ENCODE data around the gene SLC22A4.

The SLC22A4 gene

GRCh38 chr5:132293992-132294727, at the start of gene SLC22A4:
Gene SLC22A4 (plus strand): TSS chr5:132294394. CDS start chr5:132294617, 223 bp downstream.
- peak within 1 kb of the TSS; percentile 93 for H3K27ac Mint-ChIP-seq
- H3K9me3 Mint-ChIP-seq: no peaks in the 10 kb centered on the region
- DNase-seq (ENCODE audit: low spot score in 2 of 2) (peak; percentile 71 to 91), ATAC-seq (peak; percentile 84)
- peaks cover 36% of the 10 kb centered on the region for H3K4me1 Mint-ChIP-seq
- peaks cover 10% of the 10 kb centered on the region for H3K36me3 Mint-ChIP-seq
- peak within 1 kb of the TSS; percentile 93 for H3K4me3 Mint-ChIP-seq

GRCh38 chr5:132245593-132245992, 48.6 kb upstream of the SLC22A4 start:
- no peaks in the 10 kb centered on the region for H3K36me3 Mint-ChIP-seq
- no peak overlapping the region for H3K27ac Mint-ChIP-seq
- ATAC-seq (no peak), DNase-seq (ENCODE audit: low spot score in 2 of 2) (no peak)
- H3K9me3 Mint-ChIP-seq: peaks cover 14% of the 10 kb centered on the region
- no peaks in the 10 kb centered on the region for H3K4me1 Mint-ChIP-seq
- no peak overlapping the region for H3K4me3 Mint-ChIP-seq

GRCh38 chr5:132246806-132247205, 47.4 kb upstream of the SLC22A4 start:
- H3K4me3 Mint-ChIP-seq: no peak overlapping the region

GRCh38 chr5:132250547-132250946, 43.6 kb upstream of the SLC22A4 start:
- Mint-ChIP-seq H3K4me1 (no peaks in the 10 kb centered on the region), H3K4me3 (no peak overlapping the region), H3K9me3 (peaks cover 3% of the 10 kb centered on the region), H3K27ac (no peak overlapping the region), H3K36me3 (no peaks in the 10 kb centered on the region)
- ATAC-seq (no peak), DNase-seq (ENCODE audit: low spot score in 2 of 2) (no peak)

More at GRCh38 chr5:132246806-132247205, 47.4 kb upstream of the SLC22A4 start:
- DNase-seq (ENCODE audit: low spot score in 2 of 2): no peak
- Mint-ChIP-seq H3K9me3 (peaks cover 14% of the 10 kb centered on the region), H3K27ac (no peak overlapping the region), H3K36me3 (no peaks in the 10 kb centered on the region), H3K4me1 (no peaks in the 10 kb centered on the region)
- no peak for ATAC-seq

- no peak for DNase-seq (ENCODE audit: low spot score in 2 of 2)
- H3K36me3 Mint-ChIP-seq: no peaks in the 10 kb centered on the region
- no peaks in the 10 kb centered on the region for H3K4me1 Mint-ChIP-seq
- ATAC-seq: no peak
- no peaks in the 10 kb centered on the region for H3K9me3 Mint-ChIP-seq
- H3K4me3 Mint-ChIP-seq: no peak overlapping the region
- H3K27ac Mint-ChIP-seq: no peak overlapping the region
Measured at GRCh38 chr5:132251220-132251725, 42.9 kb upstream of the SLC22A4 start.

- H3K4me3 Mint-ChIP-seq: no peak overlapping the region
- ATAC-seq (no peak), DNase-seq (ENCODE audit: low spot score in 2 of 2) (no peak)
- no peaks in the 10 kb centered on the region for H3K4me1 Mint-ChIP-seq
- no peak overlapping the region for H3K27ac Mint-ChIP-seq
- H3K9me3 Mint-ChIP-seq: no peaks in the 10 kb centered on the region
- H3K36me3 Mint-ChIP-seq: no peaks in the 10 kb centered on the region
Measured at GRCh38 chr5:132253008-132253441, 41.2 kb upstream of the SLC22A4 start.

- no peak overlapping the region for H3K27ac Mint-ChIP-seq
- no peaks in the 10 kb centered on the region for H3K4me1 Mint-ChIP-seq
- no peaks in the 10 kb centered on the region for H3K9me3 Mint-ChIP-seq
- no peak for ATAC-seq
- H3K4me3 Mint-ChIP-seq: no peak overlapping the region
- no peaks in the 10 kb centered on the region for H3K36me3 Mint-ChIP-seq
- DNase-seq (ENCODE audit: low spot score in 2 of 2): no peak
Measured at GRCh38 chr5:132253452-132254320, 40.5 kb upstream of the SLC22A4 start.

- Mint-ChIP-seq H3K27ac (no peak overlapping the region), H3K4me1 (no peaks in the 10 kb centered on the region), H3K36me3 (no peaks in the 10 kb centered on the region), H3K9me3 (no peaks in the 10 kb centered on the region), H3K4me3 (no peak overlapping the region)
- DNase-seq (ENCODE audit: low spot score in 2 of 2) (no peak), ATAC-seq (no peak)
Measured at GRCh38 chr5:132254321-132254977, 39.7 kb upstream of the SLC22A4 start.

- Mint-ChIP-seq H3K36me3 (no peaks in the 10 kb centered on the region), H3K27ac (no peak overlapping the region), H3K9me3 (no peaks in the 10 kb centered on the region), H3K4me1 (peaks cover 14% of the 10 kb centered on the region), H3K4me3 (peak overlapping the region; percentile 2)
- ATAC-seq (no peak), DNase-seq (ENCODE audit: low spot score in 2 of 2) (no peak)
Measured at GRCh38 chr5:132256086-132256782, 38.0 kb upstream of the SLC22A4 start.

GRCh38 chr5:132256783-132257130, 37.4 kb upstream of the SLC22A4 start:
- Mint-ChIP-seq H3K9me3 (no peaks in the 10 kb centered on the region), H3K27ac (no peak overlapping the region), H3K4me1 (peaks cover 17% of the 10 kb centered on the region), H3K36me3 (no peaks in the 10 kb centered on the region), H3K4me3 (peak overlapping the region; percentile 2)
- ATAC-seq: no peak
- no peak for DNase-seq (ENCODE audit: low spot score in 2 of 2)

- peak within 1 kb of the TSS; percentile 2 for H3K4me3 Mint-ChIP-seq
- no peak within 1 kb of the TSS for H3K27ac Mint-ChIP-seq
- ATAC-seq (no peak), DNase-seq (ENCODE audit: low spot score in 2 of 2) (no peak)
- peaks cover 21% of the 10 kb centered on the region for H3K4me1 Mint-ChIP-seq
- no peaks in the 10 kb centered on the region for H3K36me3 Mint-ChIP-seq
- no peaks in the 10 kb centered on the region for H3K9me3 Mint-ChIP-seq
Measured at GRCh38 chr5:132257131-132258101, 36.8 kb upstream of the SLC22A4 start, which contains the start of gene PDLIM4. Gene PDLIM4 (plus strand): TSS chr5:132257696. CDS start chr5:132257735, 39 bp downstream.

GRCh38 chr5:132258102-132259068, 35.8 kb upstream of the SLC22A4 start:
- no peak for ATAC-seq
- Mint-ChIP-seq H3K4me3 (no peak overlapping the region), H3K27ac (no peak overlapping the region)

More at GRCh38 chr5:132258102-132259068, 35.8 kb upstream of the SLC22A4 start:
- H3K4me1 Mint-ChIP-seq: peaks cover 24% of the 10 kb centered on the region
- no peaks in the 10 kb centered on the region for H3K9me3 Mint-ChIP-seq
- no peaks in the 10 kb centered on the region for H3K36me3 Mint-ChIP-seq
- no peak for DNase-seq (ENCODE audit: low spot score in 2 of 2)

Measured in stimulated activated effector memory CD8-positive, alpha-beta T cell treated with anti-CD3 and anti-CD28 coated beads, Interleukin-12 subunit alpha, Interleukin-12 subunit beta, amount 100 ng/mL, for 72 hours (primary cell).